GM12873 (cell line): ENCODE results near the gene PDE3A.

Experiments
- TF ChIP-seq, protein P1 (sequence below): IDR thresholded peaks from 2 replicates; pipeline ENCODE4 v1.5.1; 2012; ENCODE audit warnings: low read depth, mild to moderate bottlenecking, moderate library complexity, low read length, control low read depth; ENCODE audit not compliant: insufficient read depth; ENCODE audit errors: missing control alignments

The PDE3A gene

GRCh38 chr12:20376984-20377383, 8.6 kb downstream of the PDE3A start:
- TF ChIP-seq, protein P1, sequence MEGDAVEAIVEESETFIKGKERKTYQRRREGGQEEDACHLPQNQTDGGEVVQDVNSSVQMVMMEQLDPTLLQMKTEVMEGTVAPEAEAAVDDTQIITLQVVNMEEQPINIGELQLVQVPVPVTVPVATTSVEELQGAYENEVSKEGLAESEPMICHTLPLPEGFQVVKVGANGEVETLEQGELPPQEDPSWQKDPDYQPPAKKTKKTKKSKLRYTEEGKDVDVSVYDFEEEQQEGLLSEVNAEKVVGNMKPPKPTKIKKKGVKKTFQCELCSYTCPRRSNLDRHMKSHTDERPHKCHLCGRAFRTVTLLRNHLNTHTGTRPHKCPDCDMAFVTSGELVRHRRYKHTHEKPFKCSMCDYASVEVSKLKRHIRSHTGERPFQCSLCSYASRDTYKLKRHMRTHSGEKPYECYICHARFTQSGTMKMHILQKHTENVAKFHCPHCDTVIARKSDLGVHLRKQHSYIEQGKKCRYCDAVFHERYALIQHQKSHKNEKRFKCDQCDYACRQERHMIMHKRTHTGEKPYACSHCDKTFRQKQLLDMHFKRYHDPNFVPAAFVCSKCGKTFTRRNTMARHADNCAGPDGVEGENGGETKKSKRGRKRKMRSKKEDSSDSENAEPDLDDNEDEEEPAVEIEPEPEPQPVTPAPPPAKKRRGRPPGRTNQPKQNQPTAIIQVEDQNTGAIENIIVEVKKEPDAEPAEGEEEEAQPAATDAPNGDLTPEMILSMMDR, result peak; percentile 15

- TF ChIP-seq, protein P1, result no peak
Observed at GRCh38 chr12:20377750-20378149, 9.4 kb downstream of the PDE3A start.

DNA sequence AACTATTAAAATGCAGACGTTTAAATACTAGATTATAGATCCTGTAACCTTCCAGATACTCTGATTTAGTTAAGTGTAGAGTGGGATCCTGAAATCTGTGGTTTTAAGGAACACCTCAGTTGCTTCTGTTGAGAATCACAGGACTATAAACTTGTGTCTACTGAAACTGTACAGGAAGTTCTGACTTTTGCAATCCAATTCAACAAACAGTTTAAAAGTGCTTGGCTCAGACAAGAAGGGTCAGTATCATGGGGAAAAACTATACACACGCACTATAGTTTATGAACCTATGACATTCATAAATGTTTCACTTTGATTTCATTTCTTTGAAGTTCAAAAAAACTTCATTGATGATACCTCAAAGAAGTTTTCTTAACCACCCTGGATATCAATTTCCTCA, 13.8 kb downstream of the PDE3A start:
- TF ChIP-seq, protein P1, result no peak

DNA sequence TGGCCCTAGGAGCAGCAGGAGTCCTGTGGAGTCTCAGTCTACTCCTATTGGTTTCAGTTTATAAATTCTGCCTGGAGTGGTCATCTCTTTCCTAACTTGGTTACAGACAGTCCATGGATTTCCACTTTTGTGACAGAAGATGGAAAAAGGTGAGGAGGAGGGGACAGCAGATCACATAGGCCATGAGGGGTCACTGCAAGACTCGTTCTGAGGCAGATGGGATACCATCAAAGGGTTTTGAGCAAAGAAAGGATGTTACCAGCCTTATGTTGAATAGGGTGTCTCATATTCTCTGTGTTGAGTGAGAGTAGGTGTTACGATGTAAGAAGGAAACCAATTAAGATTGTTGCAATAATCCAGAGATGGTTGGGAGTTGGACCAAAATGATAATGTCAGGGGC, 15.3 kb downstream of the PDE3A start:
- TF ChIP-seq, protein P1, result no peak

GRCh38 chr12:20390846-20391245, 22.5 kb downstream of the PDE3A start:
- TF ChIP-seq, protein P1, result no peak

GRCh38 chr12:20392339-20392738, 24.0 kb downstream of the PDE3A start:
- TF ChIP-seq, protein P1, result no peak

- TF ChIP-seq, protein P1, result no peak
Observed at GRCh38 chr12:20393707-20394106, 25.4 kb downstream of the PDE3A start.
